Lower lobe of right lung (tissue), 2 donors: ENCODE data around the gene FXYD4. TPM values are rescaled to one million over a fixed set of nuclear protein-coding genes. Genes with fewer than 3 reads are reported as not detected.

Source experiments
- ATAC-seq, 2 donors: fragments of 200-7000 bp; cut with Tn5 transposase; one replicate each; pipeline ENCODE4 v1.9.1; 2020 to 2022; ENCODE audit warnings: mild to moderate bottlenecking in 2 of 2, moderate library complexity in 2 of 2
- DNase-seq: peaks from one replicate; pipeline ENCODE4 v3.0.0-alpha.2; 2020
- H3K27ac ChIP-seq: fragments of 200-600 bp; one replicate; pipeline ENCODE4 v1.8.0; 2022
- H3K27me3 ChIP-seq: fragments of 200-600 bp; one replicate; pipeline ENCODE4 v1.8.0; 2022; ENCODE audit warnings: low read depth
- H3K36me3 ChIP-seq: fragments of 200-600 bp; one replicate; pipeline ENCODE4 v1.8.0; 2022; ENCODE audit warnings: mild to moderate bottlenecking
- H3K4me1 ChIP-seq: fragments of 200-600 bp; one replicate; pipeline ENCODE4 v1.8.0; 2022
- H3K4me3 ChIP-seq: fragments of 200-600 bp; one replicate; pipeline ENCODE4 v1.8.0; 2022; ENCODE audit warnings: mild to moderate bottlenecking
- H3K9me3 ChIP-seq: fragments of 200-600 bp; one replicate; pipeline ENCODE4 v1.8.0; 2022
- CTCF ChIP-seq: fragments of 200-600 bp; IDR thresholded peaks from one replicate; pipeline ENCODE4 v1.8.0; 2022; ENCODE audit warnings: antibody characterized with exemption, mild to moderate bottlenecking
- intact Hi-C: fragments of 100-400 bp; cut with DNase I; formaldehyde crosslinking; loops from one replicate; pipeline ENCODE4 v1.11.0; 2022
- total RNA-seq: library from RNA; stranded (reverse); fragmentation: NEBNext Ultra II Directional; extraction: Animal tissue kit (Norgen Biotek cat#: 25700); gene quantifications from one replicate; pipeline ENCODE4 v1.2.1, GENCODE V29; 2021
- donor health status: DM: no; HTN: yes; CAD: no; lungs with severe emphysema.

FXYD4 gene
- total RNA-seq, 1 donor from 2014 or later: not detected

GRCh38 chr10:43353495-43354329, 17.7 kb upstream of the FXYD4 start:
- H3K36me3 ChIP-seq: no peaks in the 10 kb centered on the region
- no peak overlapping the region for H3K4me3 ChIP-seq
- no peak for ATAC-seq
- no peak for DNase-seq
- H3K4me1 ChIP-seq: no peaks in the 10 kb centered on the region
- H3K27ac ChIP-seq: no peak overlapping the region
- no peaks in the 10 kb centered on the region for H3K9me3 ChIP-seq
- TF ChIP-seq CTCF: no peak
- H3K27me3 ChIP-seq: peaks cover 14% of the 10 kb centered on the region
- intact Hi-C loops: no loop called here

- intact Hi-C loops: no loop called here
- ATAC-seq (no peak), DNase-seq (no peak)
- Histone ChIP-seq H3K9me3 (no peaks in the 10 kb centered on the region), H3K27me3 (peaks cover 14% of the 10 kb centered on the region), H3K27ac (no peak overlapping the region), H3K4me1 (no peaks in the 10 kb centered on the region), H3K4me3 (no peak overlapping the region), H3K36me3 (no peaks in the 10 kb centered on the region)
- TF ChIP-seq CTCF: no peak
These were observed 17.2 kb upstream of the FXYD4 start for GRCh38 chr10:43354330-43354635.

- no peak for ATAC-seq
- H3K4me1 ChIP-seq: no peaks in the 10 kb centered on the region
- TF ChIP-seq CTCF: no peak
- intact Hi-C loops: no loop called here
- H3K27ac ChIP-seq: no peak overlapping the region
- H3K9me3 ChIP-seq: no peaks in the 10 kb centered on the region
- H3K27me3 ChIP-seq: peaks cover 8% of the 10 kb centered on the region
- DNase-seq: no peak
- H3K4me3 ChIP-seq: no peak overlapping the region
- H3K36me3 ChIP-seq: no peaks in the 10 kb centered on the region
These were observed 16.5 kb upstream of the FXYD4 start for GRCh38 chr10:43354879-43355380.

DNA sequence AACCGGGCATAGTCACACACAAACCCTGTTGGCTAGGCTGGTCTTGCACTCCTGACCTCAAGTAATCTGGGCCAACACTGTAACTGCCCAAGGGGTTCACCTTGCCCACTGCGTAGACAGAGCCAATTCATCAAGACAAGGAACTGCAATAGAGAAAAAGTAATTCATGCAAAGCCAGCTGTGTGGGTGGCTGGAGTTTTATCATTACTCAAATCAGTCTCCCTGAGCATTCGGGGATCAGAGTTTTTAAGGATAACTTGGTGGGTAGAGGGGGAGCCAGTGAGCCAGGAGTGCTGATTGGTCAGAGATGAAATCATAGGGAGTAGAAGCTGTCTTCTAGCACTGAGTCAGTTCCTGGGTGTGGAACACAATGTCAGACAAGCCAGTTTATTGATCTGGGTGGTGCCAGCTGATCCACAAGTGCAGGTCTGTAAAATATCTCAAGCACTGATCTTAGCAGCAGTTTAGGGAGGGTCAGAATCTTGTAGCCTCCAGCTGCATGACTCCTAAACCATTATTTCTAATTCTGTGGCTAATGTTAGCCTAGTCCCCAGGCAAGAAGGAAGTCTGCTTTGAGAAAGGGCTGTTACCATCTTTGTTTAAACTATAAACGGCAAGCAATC, 15.6 kb upstream of the FXYD4 start:
- ATAC-seq (no peak), DNase-seq (no peak)
- H3K27ac ChIP-seq: no peak overlapping the region
- H3K36me3 ChIP-seq: no peaks in the 10 kb centered on the region
- no peaks in the 10 kb centered on the region for H3K9me3 ChIP-seq
- H3K4me1 ChIP-seq: no peaks in the 10 kb centered on the region
- H3K4me3 ChIP-seq: no peak overlapping the region
- no peaks in the 10 kb centered on the region for H3K27me3 ChIP-seq
- no peak for TF ChIP-seq CTCF
- intact Hi-C loops: no loop called here

DNA sequence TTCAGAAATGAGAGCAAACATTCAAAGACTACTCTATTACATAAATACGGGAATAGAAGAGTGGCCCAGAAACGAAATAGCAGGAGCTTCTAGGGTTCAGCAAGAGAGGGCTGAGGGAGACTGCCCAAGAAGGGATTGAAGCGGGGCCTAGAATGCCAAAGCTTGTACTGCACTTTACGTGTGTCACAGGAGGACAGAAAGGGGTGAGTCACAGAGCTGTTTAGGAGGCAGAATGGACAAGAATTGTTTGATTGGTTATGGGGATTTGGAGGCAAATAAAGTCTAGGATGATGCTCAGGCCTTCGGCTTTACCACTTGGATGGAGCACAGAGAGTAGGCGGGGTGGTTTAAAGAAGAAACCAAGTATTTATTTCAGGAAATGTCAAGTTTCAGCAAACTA, 11.3 kb upstream of the FXYD4 start:
- no peak for DNase-seq
- no peak for ATAC-seq
- Histone ChIP-seq H3K27ac (no peak overlapping the region), H3K9me3 (no peaks in the 10 kb centered on the region), H3K27me3 (no peaks in the 10 kb centered on the region), H3K4me3 (no peak overlapping the region), H3K36me3 (no peaks in the 10 kb centered on the region), H3K4me1 (peaks cover 11% of the 10 kb centered on the region)
- TF ChIP-seq CTCF: no peak
- intact Hi-C loops: no loop called here
